ENCODE data around the gene SERPINA12.
"Not testable (repeated sequence)": the region's sequence is repeated elsewhere in the genome, so short reads cannot be mapped to it uniquely, and the experiment has no call there.

Gene SERPINA12

GRCh38 chr14:94535506-94535905 is 26.2 kb upstream of the SERPINA12 start:
- DNase-seq, result no peak

- DNase-seq, result no peak
Measured at GRCh38 chr14:94532447-94532846, 23.2 kb upstream of the SERPINA12 start.

GRCh38 chr14:94531187-94531586 is 21.9 kb upstream of the SERPINA12 start:
- DNase-seq, result no peak

- no peak for DNase-seq
Measured at GRCh38 chr14:94524093-94524492, 14.8 kb upstream of the SERPINA12 start.

GRCh38 chr14:94523265-94523664 is 14.0 kb upstream of the SERPINA12 start:
- no peak for DNase-seq

- no peak for DNase-seq
Measured at GRCh38 chr14:94522115-94522724, 13.0 kb upstream of the SERPINA12 start.

GRCh38 chr14:94521375-94522114 is 12.3 kb upstream of the SERPINA12 start:
- no peak for DNase-seq

- DNase-seq, result no peak
Measured at GRCh38 chr14:94517641-94518257, 8.5 kb upstream of the SERPINA12 start.

- no peak for DNase-seq
Measured at GRCh38 chr14:94517248-94517640, 8.0 kb upstream of the SERPINA12 start.

GRCh38 chr14:94515856-94516255 is 6.6 kb upstream of the SERPINA12 start:
- no peak for DNase-seq

- no peak for DNase-seq
Measured at GRCh38 chr14:94515426-94515825, 6.2 kb upstream of the SERPINA12 start.

GRCh38 chr14:94514351-94514750 is 5.1 kb upstream of the SERPINA12 start:
- no peak for DNase-seq

GRCh38 chr14:94510481-94510880 is 1.2 kb upstream of the SERPINA12 start:
- not testable (repeated sequence) for DNase-seq

GRCh38 chr14:94505641-94506040 is 3.6 kb downstream of the SERPINA12 start:
- DNase-seq, result no peak

GRCh38 chr14:94505206-94505605 is 4.1 kb downstream of the SERPINA12 start:
- DNase-seq, result no peak

- DNase-seq, result no peak
Measured at GRCh38 chr14:94501588-94502516, 7.4 kb downstream of the SERPINA12 start.

- DNase-seq, result no peak
Measured at GRCh38 chr14:94500264-94500663, 9.0 kb downstream of the SERPINA12 start.

GRCh38 chr14:94499673-94500072 is 9.6 kb downstream of the SERPINA12 start:
- no peak for DNase-seq

- no peak for DNase-seq
Measured at GRCh38 chr14:94498215-94498614, 11.1 kb downstream of the SERPINA12 start.

GRCh38 chr14:94494085-94494484 is 15.2 kb downstream of the SERPINA12 start:
- no peak for DNase-seq

- DNase-seq, result no peak
Measured at GRCh38 chr14:94491511-94491910, 17.8 kb downstream of the SERPINA12 start.

- no peak for DNase-seq
Measured at GRCh38 chr14:94489336-94489735, 19.9 kb downstream of the SERPINA12 start.

- no peak for DNase-seq
Measured at GRCh38 chr14:94486883-94487282, 22.4 kb downstream of the SERPINA12 start.
